Stomach (tissue), 4 donors: ENCODE data around the gene TMC2.

Experiments
- CTCF ChIP-seq, 7 experiments: fragments of 450-650 bp in 4 of 7; fragments of 200-600 bp in 3 of 7; sonication (generic) in 3 of 7; IDR thresholded peaks; one replicate each; pipeline ENCODE4 v1.5.1; 2016 to 2019; ENCODE audit warnings: antibody characterized with exemption in 7 of 7, control low read depth in 2 of 7, mild to moderate bottlenecking in 1 of 7
- EP300 ChIP-seq: sonication (generic); formaldehyde crosslinking; IDR thresholded peaks from one replicate; pipeline ENCODE4 v1.6.1; 2017; ENCODE audit warnings: antibody characterized with exemption
- POLR2A ChIP-seq, 4 donors: fragments of 450-650 bp; IDR thresholded peaks; one replicate each; pipeline ENCODE4 v1.6.1; 2016; ENCODE audit warnings: antibody characterized with exemption in 4 of 4, control low read depth in 2 of 4, mild to moderate bottlenecking in 1 of 4, moderate library complexity in 1 of 4
- POLR2AphosphoS5 ChIP-seq, 3 donors: sonication (generic); formaldehyde crosslinking; IDR thresholded peaks; one replicate each; pipeline ENCODE4 v1.6.1; 2016; ENCODE audit warnings: antibody characterized with exemption in 3 of 3

- TF ChIP-seq CTCF (IDR thresholded peaks at IDR 0.05) (no peak), POLR2A (IDR thresholded peaks at IDR 0.05) (no peak), POLR2AphosphoS5 (IDR thresholded peaks at IDR 0.05) (no peak), EP300 (no peak)
Measured at GRCh38 chr20:2518096-2518495, 18.3 kb upstream of the TMC2 start.
